Measurements from ENCODE around the gene NKAPD1.

Gene NKAPD1

GRCh38 chr11:112127056-112127455 is 53.0 kb downstream of the NKAPD1 start:
- Histone ChIP-seq H3K27ac (no peak overlapping the region), H4K20me1 (ENCODE audit: insufficient read depth) (no peaks in the 10 kb centered on the region), H3K36me3 (ENCODE audit: insufficient read depth) (no peaks in the 10 kb centered on the region), H3K27me3 (ENCODE audit: insufficient read depth, low read depth) (no peaks in the 10 kb centered on the region), H3K9ac (no peak overlapping the region), H3K4me1 (ENCODE audit: low read depth, poor library complexity, severe bottlenecking) (peaks cover 35% of the 10 kb centered on the region), H3K4me3 (IDR thresholded peaks at IDR 0.05; ENCODE audit: insufficient read depth, low read depth, low read length) (no peak overlapping the region), H3K4me2 (no peak overlapping the region), H3K79me2 (ENCODE audit: insufficient read depth, low read depth) (no peaks in the 10 kb centered on the region), H2AFZ (ENCODE audit: low read depth) (no peak overlapping the region)
- no peak for TF ChIP-seq CTCF (conservative IDR thresholded peaks at IDR 0.05; ENCODE audit: low read depth, low read length)

GRCh38 chr11:112128483-112129121 is 54.5 kb downstream of the NKAPD1 start:
- H3K4me2 ChIP-seq = 0 out of 2 replicates have a peak overlapping the region, but pooled peaks have one; percentile 25
- no peaks in the 10 kb centered on the region for H3K79me2 ChIP-seq (ENCODE audit: insufficient read depth, low read depth)
- H3K4me1 ChIP-seq (ENCODE audit: low read depth, poor library complexity, severe bottlenecking) = peaks cover 50% of the 10 kb centered on the region
- TF ChIP-seq CTCF (conservative IDR thresholded peaks at IDR 0.05; ENCODE audit: low read depth, low read length) = no peak
- no peaks in the 10 kb centered on the region for H4K20me1 ChIP-seq (ENCODE audit: insufficient read depth)
- H3K36me3 ChIP-seq (ENCODE audit: insufficient read depth) = no peaks in the 10 kb centered on the region
- no peak overlapping the region for H3K27ac ChIP-seq
- H3K4me3 ChIP-seq (IDR thresholded peaks at IDR 0.05; ENCODE audit: insufficient read depth, low read depth, low read length) = no peak overlapping the region
- no peaks in the 10 kb centered on the region for H3K27me3 ChIP-seq (ENCODE audit: insufficient read depth, low read depth)
- no peak overlapping the region for H3K9ac ChIP-seq
- H2AFZ ChIP-seq (ENCODE audit: low read depth) = no peak overlapping the region

- no peak overlapping the region for H3K4me3 ChIP-seq (IDR thresholded peaks at IDR 0.05; ENCODE audit: insufficient read depth, low read depth, low read length)
- no peak overlapping the region for H3K27ac ChIP-seq
- no peaks in the 10 kb centered on the region for H3K27me3 ChIP-seq (ENCODE audit: insufficient read depth, low read depth)
- no peak overlapping the region for H2AFZ ChIP-seq (ENCODE audit: low read depth)
- H3K36me3 ChIP-seq (ENCODE audit: insufficient read depth) = no peaks in the 10 kb centered on the region
- no peak for TF ChIP-seq CTCF (conservative IDR thresholded peaks at IDR 0.05; ENCODE audit: low read depth, low read length)
- no peak overlapping the region for H3K4me2 ChIP-seq
- H3K9ac ChIP-seq = no peak overlapping the region
- H3K4me1 ChIP-seq (ENCODE audit: low read depth, poor library complexity, severe bottlenecking) = peaks cover 55% of the 10 kb centered on the region
- no peaks in the 10 kb centered on the region for H4K20me1 ChIP-seq (ENCODE audit: insufficient read depth)
- H3K79me2 ChIP-seq (ENCODE audit: insufficient read depth, low read depth) = no peaks in the 10 kb centered on the region
These were observed 55.6 kb downstream of the NKAPD1 start for GRCh38 chr11:112129656-112130055.

- TF ChIP-seq CTCF (conservative IDR thresholded peaks at IDR 0.05; ENCODE audit: low read depth, low read length) = no peak
- Histone ChIP-seq H3K79me2 (ENCODE audit: insufficient read depth, low read depth) (no peaks in the 10 kb centered on the region), H2AFZ (ENCODE audit: low read depth) (0 out of 2 replicates have a peak overlapping the region, but pooled peaks have one; percentile 2), H3K4me2 (peak overlapping the region; percentile 38; the same call in 1 of the 2 replicates), H3K36me3 (ENCODE audit: insufficient read depth) (no peaks in the 10 kb centered on the region), H3K9ac (no peak overlapping the region), H3K27ac (peak overlapping the region; percentile 86), H4K20me1 (ENCODE audit: insufficient read depth) (no peaks in the 10 kb centered on the region), H3K4me3 (IDR thresholded peaks at IDR 0.05; ENCODE audit: insufficient read depth, low read depth, low read length) (no peak overlapping the region), H3K4me1 (ENCODE audit: low read depth, poor library complexity, severe bottlenecking) (peaks cover 55% of the 10 kb centered on the region), H3K27me3 (ENCODE audit: insufficient read depth, low read depth) (no peaks in the 10 kb centered on the region)
These were observed 58.6 kb downstream of the NKAPD1 start for GRCh38 chr11:112132737-112133136.
